GM18858 (cell line): Measurements from ENCODE around the gene HELB.

Source experiments
- ATAC-seq: cut with Tn5 transposase; IDR thresholded peaks from one replicate; pipeline ENCODE4 v1.9.1; 2021; ENCODE audit not compliant: unreplicated experiment

HELB gene

GRCh38 chr12:66301944-66302826, at the start of gene HELB:
HELB (plus strand) TSS chr12:66302493; CDS start chr12:66302604, 111 bp downstream.
- peak; percentile 84 for ATAC-seq

- ATAC-seq: no peak
These were observed 49.5 kb upstream of the HELB start for GRCh38 chr12:66252771-66253170.

GRCh38 chr12:66255737-66256136, 46.6 kb upstream of the HELB start:
- no peak for ATAC-seq

- ATAC-seq: no peak
These were observed 44.3 kb upstream of the HELB start for GRCh38 chr12:66258011-66258410.

GRCh38 chr12:66262737-66263136, 39.6 kb upstream of the HELB start:
- no peak for ATAC-seq

- ATAC-seq: no peak
These were observed 33.7 kb upstream of the HELB start for GRCh38 chr12:66268562-66268961.

GRCh38 chr12:66269142-66269541, 33.2 kb upstream of the HELB start:
- ATAC-seq: no peak

GRCh38 chr12:66269757-66270383, 32.4 kb upstream of the HELB start:
- ATAC-seq: no peak

GRCh38 chr12:66270613-66271012, 31.7 kb upstream of the HELB start:
- ATAC-seq: no peak

- ATAC-seq: no peak
These were observed 29.6 kb upstream of the HELB start for GRCh38 chr12:66272650-66273049.

- ATAC-seq: no peak
These were observed 29.1 kb upstream of the HELB start for GRCh38 chr12:66273147-66273546.

GRCh38 chr12:66275040-66275439, 27.3 kb upstream of the HELB start:
- ATAC-seq: no peak

GRCh38 chr12:66279123-66279712, 23.1 kb upstream of the HELB start:
- no peak for ATAC-seq

- ATAC-seq: no peak
These were observed 21.7 kb upstream of the HELB start for GRCh38 chr12:66280561-66280960.

GRCh38 chr12:66282244-66282643, 20.0 kb upstream of the HELB start:
- no peak for ATAC-seq

GRCh38 chr12:66287275-66287674, 15.0 kb upstream of the HELB start:
- no peak for ATAC-seq

- no peak for ATAC-seq
These were observed 14.2 kb upstream of the HELB start for GRCh38 chr12:66288121-66288520.

- ATAC-seq: no peak
These were observed 12.8 kb upstream of the HELB start for GRCh38 chr12:66289485-66289884.

- ATAC-seq: peak; percentile 58
These were observed 11.5 kb upstream of the HELB start for GRCh38 chr12:66290716-66291200.

GRCh38 chr12:66296176-66296683, 6.1 kb upstream of the HELB start:
- ATAC-seq: no peak

GRCh38 chr12:66297080-66297479, 5.2 kb upstream of the HELB start:
- ATAC-seq: no peak

GRCh38 chr12:66297923-66298322, 4.4 kb upstream of the HELB start:
- no peak for ATAC-seq
